Mesendoderm (in vitro differentiated cells): ENCODE measurements around the gene PC. TPM values are rescaled to one million over a fixed set of nuclear protein-coding genes. Genes with fewer than 3 reads are reported as not detected.

Experiments used
- small RNA-seq: library from polyadenylated mRNA; stranded (forward); fragments of <200 nt; extraction: miRNeasy Mini kit (QIAGEN cat#:217004); gene quantifications from one replicate; pipeline ENCODE3, GENCODE V24; 2013; ENCODE audit not compliant: insufficient read depth

The PC gene

Small RNA genes lying within 50 kb of the gene (small RNA-seq; reads per million reads assigned to genes)
- gene MIR3163 (3.0 reads per million, percentile 46 among the genes with 10 or more reads in this experiment), gene RNU7-23P (not detected)
